HepG2 (cell line): ENCODE data around the gene B4GALT5. TPM values are rescaled to one million over a fixed set of nuclear protein-coding genes. Genes with fewer than 3 reads are reported as not detected.

Experiments
- ATAC-seq: fragments of 200-7000 bp; cut with Tn5 transposase; 3 replicates; pipeline ENCODE4 v1.9.1; 2020; ENCODE audit warnings: mild to moderate bottlenecking, moderate library complexity
- BruUV-seq: library from RNA; stranded (reverse); fragments of 400-500 nt; replicated peaks from 2 replicates; lab custom pipeline; 2021; lab: Mats Ljungman, UMichigan
- CTCF ChIA-PET: fragments of 300-600 bp; formaldehyde crosslinking; extraction: SDS; loops from one replicate; lab custom pipeline; 2021; ENCODE audit warnings: low total read pairs, inconsistent platforms, low intra/inter-chr PET ratio; lab: Yijun Ruan, JAX
- POLR2A ChIA-PET: fragments of 350-600 bp; sonication (Branson Sonifier 250); formaldehyde crosslinking; loops from one replicate; lab custom pipeline; 2020; ENCODE audit warnings: antibody characterized with exemption, inconsistent platforms; lab: Yijun Ruan, JAX
- DNase-seq: peaks from one replicate; pipeline ENCODE4 v3.0.0-alpha.2; 2015; ENCODE audit warnings: low spot score
- FAIRE-seq: peaks from 3 replicates; lab custom pipeline; 2011; peaks lifted over from hg19 to GRCh38; lab: Jason Lieb, UNC
- H2AFZ ChIP-seq: one replicate; pipeline ENCODE4 v1.6.1; 2011; ENCODE audit warnings: low read length, inconsistent platforms
- H3K27ac ChIP-seq: fragments of 300-600 bp; 3 replicates; pipeline ENCODE4 v1.8.0; 2011; ENCODE audit warnings: mixed run types, mild to moderate bottlenecking, mixed read lengths, low read length, inconsistent platforms; ENCODE audit not compliant: insufficient read depth; ENCODE audit errors: extremely low read length
- H3K27me3 ChIP-seq, 2 experiments: fragments of 200-600 bp in 1 of 2; 2 replicates in 1 of 2; 3 replicates in 1 of 2; pipeline versions ENCODE4 v1.6.0 to v1.8.0; 2011; ENCODE audit warnings: low read length in 2 of 2, mild to moderate bottlenecking in 2 of 2, moderate library complexity in 2 of 2, inconsistent platforms in 1 of 2; ENCODE audit not compliant: insufficient read depth in 2 of 2, control insufficient read depth in 1 of 2
- H3K36me3 ChIP-seq, 2 experiments: fragments of 200-600 bp in 1 of 2; replicated peaks in 1 of 2; 2 replicates in 1 of 2; 3 replicates in 1 of 2; pipeline versions ENCODE4 v1.5.1 to v1.8.0; 2011; ENCODE audit warnings: low read length in 2 of 2, inconsistent platforms in 1 of 2; ENCODE audit not compliant: insufficient read depth in 2 of 2, control insufficient read depth in 1 of 2
- H3K4me1 ChIP-seq: 2 replicates; pipeline ENCODE4 v1.5.1; 2012; ENCODE audit warnings: low read length, inconsistent platforms; ENCODE audit not compliant: insufficient read depth
- H3K4me2 ChIP-seq: 2 replicates; pipeline ENCODE4 v1.6.0; 2011; ENCODE audit warnings: low read depth, low read length, inconsistent platforms
- H3K4me3 ChIP-seq, 3 experiments: fragments of 200-600 bp in 1 of 3; sonication (generic), shearing (Covaris generic) in 1 of 3; replicated peaks in 1 of 3; 2 replicates each; pipeline ENCODE4 v1.5.1; 2011 to 2016; ENCODE audit warnings: low read length in 3 of 3, inconsistent platforms in 2 of 3, low read depth in 2 of 3, mild to moderate bottlenecking in 2 of 3, control low read depth in 1 of 3, mixed read lengths in 1 of 3; ENCODE audit not compliant: insufficient read depth in 1 of 3
- H3K79me2 ChIP-seq: one replicate; pipeline ENCODE4 v1.6.1; 2011; ENCODE audit warnings: low read length, inconsistent platforms; ENCODE audit not compliant: insufficient read depth
- H3K9ac ChIP-seq: 2 replicates; pipeline ENCODE4 v1.6.0; 2011; ENCODE audit warnings: mild to moderate bottlenecking, low read depth, low read length, inconsistent platforms; ENCODE audit not compliant: insufficient read depth
- H3K9me3 ChIP-seq: 2 replicates; pipeline ENCODE4 v1.5.1; 2012; ENCODE audit warnings: mild to moderate bottlenecking, low read length
- H4K20me1 ChIP-seq: 2 replicates; pipeline ENCODE4 v1.6.0; 2011; ENCODE audit warnings: inconsistent platforms, mild to moderate bottlenecking, low read length, moderate library complexity; ENCODE audit not compliant: insufficient read depth
- CEBPG ChIP-seq: IDR thresholded peaks from 2 replicates; pipeline ENCODE4 v1.6.1; 2016
- CHCHD3 ChIP-seq: sonication (generic); formaldehyde crosslinking; IDR thresholded peaks from 2 replicates; pipeline ENCODE4 v1.8.0; 2022; ENCODE audit warnings: mild to moderate bottlenecking, missing genetic modification reagents, moderate library complexity
- EP300 ChIP-seq, 3 experiments: sonication (generic) in 1 of 3; formaldehyde crosslinking in 1 of 3; IDR thresholded peaks; 2 replicates each; pipeline versions ENCODE4 v1.5.1 to v1.6.1; 2011 to 2020; ENCODE audit warnings: low read depth in 2 of 3, low read length in 2 of 3, borderline replicate concordance in 1 of 3, improper control_type of control experiment in 1 of 3, mild to moderate bottlenecking in 1 of 3, missing genetic modification reagents in 1 of 3, moderate library complexity in 1 of 3
- HNF4A ChIP-seq: sonication (generic); formaldehyde crosslinking; IDR thresholded peaks from 2 replicates; pipeline ENCODE4 v1.4.0; 2020; ENCODE audit warnings: missing genetic modification reagents
- MIER3 ChIP-seq: IDR thresholded peaks from 2 replicates; pipeline ENCODE4 v1.6.1; 2016; ENCODE audit warnings: missing compliant biosample characterization, borderline replicate concordance
- NR1H2 ChIP-seq: sonication (generic); formaldehyde crosslinking; IDR thresholded peaks from 2 replicates; pipeline ENCODE4 v1.8.1; 2022; ENCODE audit warnings: low read depth, missing genetic modification reagents, borderline replicate concordance
- RBFOX2 ChIP-seq: fragments of 200-400 bp; formaldehyde crosslinking; IDR thresholded peaks from 2 replicates; pipeline ENCODE4 v1.6.1; 2017; ENCODE audit warnings: low read depth, mild to moderate bottlenecking, low read length
- REPIN1 ChIP-seq: sonication (generic); formaldehyde crosslinking; IDR thresholded peaks from 2 replicates; pipeline ENCODE4 v1.8.0; 2022; ENCODE audit warnings: missing genetic modification reagents, low read depth, mild to moderate bottlenecking, borderline replicate concordance
- SALL1 ChIP-seq: sonication (generic); formaldehyde crosslinking; IDR thresholded peaks from 2 replicates; pipeline ENCODE4 v1.8.0; 2022; ENCODE audit warnings: mild to moderate bottlenecking, missing genetic modification reagents
- TBP ChIP-seq: sonication (generic); formaldehyde crosslinking; IDR thresholded peaks from 2 replicates; pipeline ENCODE4 v1.5.0; 2020; ENCODE audit warnings: missing genetic modification reagents
- ZFP36 ChIP-seq: fragments of 150-350 bp; IDR thresholded peaks from 2 replicates; pipeline ENCODE4 v1.6.1; 2018; ENCODE audit warnings: borderline replicate concordance, low read length, low read depth; ENCODE audit not compliant: partially characterized antibody
- ZMYM3 ChIP-seq: sonication (generic); formaldehyde crosslinking; IDR thresholded peaks from 2 replicates; pipeline ENCODE4 v1.5.1; 2020; ENCODE audit warnings: mild to moderate bottlenecking, missing genetic modification reagents
- ZNF10 ChIP-seq: sonication (generic); formaldehyde crosslinking; IDR thresholded peaks from 2 replicates; pipeline ENCODE4 v1.4.0; 2020; ENCODE audit warnings: mild to moderate bottlenecking, low read depth, missing genetic modification reagents, borderline replicate concordance
- ZNF205 ChIP-seq: IDR thresholded peaks from 2 replicates; pipeline ENCODE4 v1.6.1; 2018; ENCODE audit warnings: missing biosample characterization, missing genetic modification reagents
- ZNF317 ChIP-seq: sonication (generic); formaldehyde crosslinking; IDR thresholded peaks from 2 replicates; pipeline ENCODE4 v1.5.0; 2020; ENCODE audit warnings: mild to moderate bottlenecking, missing genetic modification reagents
- ZNF44 ChIP-seq: sonication (generic); formaldehyde crosslinking; IDR thresholded peaks from 2 replicates; pipeline ENCODE4 v1.5.1; 2020; ENCODE audit warnings: mild to moderate bottlenecking, missing genetic modification reagents
- ZNF556 ChIP-seq: sonication (generic); formaldehyde crosslinking; IDR thresholded peaks from 2 replicates; pipeline ENCODE4 v1.4.0; 2020; ENCODE audit warnings: mild to moderate bottlenecking, missing genetic modification reagents, borderline replicate concordance
- ZNF670 ChIP-seq: sonication (generic); formaldehyde crosslinking; IDR thresholded peaks from 2 replicates; pipeline ENCODE4 v1.8.0; 2022; ENCODE audit warnings: mild to moderate bottlenecking, missing genetic modification reagents, borderline replicate concordance
- ZNF768 ChIP-seq: sonication (generic); formaldehyde crosslinking; IDR thresholded peaks from 2 replicates; pipeline ENCODE4 v1.4.0; 2020; ENCODE audit warnings: missing genetic modification reagents
- WGBS: methylation state at CpG from one replicate; pipeline ENCODE4 v1.1.6; 2017; ENCODE audit warnings: low lambda C conversion rate; 5-methylcytosine and 5-hydroxymethylcytosine counted together
- in situ Hi-C: cut with HindIII; loops from 2 replicates; pipeline ENCODE4 v1.10.0; 2017; ENCODE audit warnings: low pct_unique_long_range_greater_than_20kb; ENCODE audit not compliant: extremely low pct_ligation_motif_present
- intact Hi-C: fragments of 100-400 bp; cut with micrococcal nuclease; formaldehyde crosslinking; loops from one replicate; pipeline ENCODE4 v1.10.0; 2022; ENCODE audit not compliant: unreplicated experiment
- polyA plus RNA-seq, 8 experiments: library from polyadenylated mRNA; depleted of rRNA in 3 of 8; stranded (reverse) in 7 of 8; unstranded in 1 of 8; fragments of >200 nt; fragmentation: Illumina TruSeq in 4 of 8; extraction: Trizol in 4 of 8; gene quantifications; 2 replicates each; pipeline versions ENCODE4 v1.2.1 to v1.2.3, GENCODE V29; 2011 to 2016; ENCODE audit warnings: low read depth in 4 of 8, missing spikeins in 1 of 8, mixed read lengths in 1 of 8; ENCODE audit not compliant: insufficient read depth in 1 of 8
- total RNA-seq, 5 experiments: library from RNA; depleted of rRNA; stranded (reverse); fragments of >200 nt; fragmentation: Illumina TruSeq; extraction: Trizol; gene quantifications; 2 replicates each; pipeline ENCODE4 v1.2.3, GENCODE V29; 2016; ENCODE audit warnings: low read depth in 1 of 5
- TF ChIP-seq, protein P1 (sequence below): sonication (generic); formaldehyde crosslinking; IDR thresholded peaks from 2 replicates; pipeline ENCODE4 v1.5.1; 2020; ENCODE audit warnings: mild to moderate bottlenecking, missing genetic modification reagents, moderate library complexity
- TF ChIP-seq, protein P2 (sequence below): sonication (generic); formaldehyde crosslinking; IDR thresholded peaks from 2 replicates; pipeline ENCODE4 v1.4.0; 2020; ENCODE audit warnings: mild to moderate bottlenecking, missing genetic modification reagents
- TF ChIP-seq, protein P3 (sequence below): sonication (generic); formaldehyde crosslinking; IDR thresholded peaks from 2 replicates; pipeline ENCODE4 v1.5.1; 2020; ENCODE audit warnings: missing genetic modification reagents, mild to moderate bottlenecking, borderline replicate concordance

The B4GALT5 gene
- total and polyA plus RNA-seq, 2 of the 13 experiments (the other 11 are each of a cell fraction or from before 2014, with no cell fraction given), result 27.3 to 30.9 TPM

DNA sequence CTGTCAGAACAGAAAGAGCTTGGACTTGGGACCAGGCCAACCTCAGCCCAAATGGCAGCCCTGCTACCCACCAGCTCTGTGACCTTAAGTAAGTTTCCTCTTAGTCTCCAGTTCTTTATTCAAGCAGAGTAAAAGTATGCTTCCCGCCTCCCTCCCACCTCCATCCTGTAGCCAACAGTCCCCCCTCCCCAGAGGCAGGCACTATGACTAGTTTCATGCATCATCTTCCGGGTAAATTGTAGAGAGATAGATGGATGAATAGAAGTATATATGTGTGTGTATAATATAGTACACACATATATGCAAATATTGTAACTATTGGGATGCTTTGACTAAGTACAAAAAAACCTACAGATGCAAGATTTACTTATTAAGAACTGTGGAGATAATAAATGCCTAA lies 39.5 kb upstream of the B4GALT5 start (continued):
- no peak for TF ChIP-seq NR1H2 (CRISPR knock-in tag)
- no peak for TF ChIP-seq ZNF44 (CRISPR knock-in tag)
- TF ChIP-seq, all 625 proteins: peak for 0

DNA sequence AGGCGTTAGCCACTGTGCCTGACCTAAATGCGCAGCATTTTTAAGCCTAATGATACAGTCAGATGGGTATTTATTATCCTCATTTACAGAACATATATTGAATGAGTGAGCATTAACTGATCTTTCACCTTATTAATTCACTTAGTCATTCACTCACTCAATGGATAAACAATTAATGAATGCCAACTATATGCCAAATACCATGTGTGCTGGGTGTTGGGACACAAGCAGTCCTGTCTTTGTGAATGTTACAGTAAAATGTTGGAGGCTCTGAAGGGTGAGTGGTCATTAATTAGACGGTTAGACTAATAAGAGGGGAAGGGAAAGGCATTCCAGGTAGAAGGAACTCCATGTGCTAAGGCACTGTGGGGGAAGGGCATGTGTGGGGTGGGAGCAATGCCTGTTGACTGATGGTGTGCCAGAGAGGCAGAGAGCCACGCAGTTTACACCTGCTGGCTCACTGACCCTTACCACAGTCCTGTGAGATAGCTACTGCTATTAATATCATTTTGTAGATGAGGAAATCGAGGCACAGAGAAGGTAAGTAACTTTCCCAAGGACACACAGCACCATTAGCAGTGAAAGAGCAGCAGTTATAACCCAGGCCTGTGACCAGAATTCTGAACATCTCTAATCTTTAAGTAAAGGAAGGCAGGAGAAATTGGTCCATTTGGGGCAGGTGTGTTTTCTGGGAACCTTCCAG lies 38.7 kb upstream of the B4GALT5 start:
- in situ Hi-C loops (no loop called here), intact Hi-C loops (no loop called here)
- peaks cover 0 to 11% of the 10 kb centered on the region in 2 experiments; a peak in 1 of 5 replicates for H3K27me3 ChIP-seq
- H3K4me1 ChIP-seq, result peaks cover 54% of the 10 kb centered on the region
- H3K4me3 ChIP-seq, result no peak overlapping the region
- no TSS peak for BruUV-seq
- H3K4me2 ChIP-seq, result no peak overlapping the region
- POLR2A ChIA-PET, result interaction anchor here (1.3 kb wide), 1 partner anchor 16 kb away, joined by 3 read pairs; no protein-coding TSS in a partner anchor
- DNase-seq, result no peak
- H3K9me3 ChIP-seq, result no peaks in the 10 kb centered on the region
- 28% methylated on average over 5 of the region's 5 CpGs for WGBS
- H4K20me1 ChIP-seq, result no peaks in the 10 kb centered on the region
- no peak for ATAC-seq
- CTCF ChIA-PET, result no interaction called here
- no peak overlapping the region for H3K27ac ChIP-seq
- TF ChIP-seq ZMYM3 (peak; percentile 49; the same call in 1 of the 2 replicates), ZNF670 (CRISPR knock-in tag) (no peak), SALL1 (no peak), RBFOX2 (no peak), ZFP36 (peak; percentile 36), REPIN1 (CRISPR knock-in tag) (no peak), ZNF205 (CRISPR knock-in tag) (no peak), ZNF768 (CRISPR knock-in tag) (peak; percentile 96), ZNF10 (CRISPR knock-in tag) (no peak), EP300 (IDR thresholded peaks at IDR 0.05; ENCODE audit: low read depth in 2 of 2, low read length in 2 of 2) (no peak), EP300 (CRISPR knock-in tag; IDR thresholded peaks at IDR 0.05; ENCODE audit: borderline replicate concordance) (0 out of 2 replicates have a peak, but pooled peaks have one; percentile 46), CEBPG (CRISPR knock-in tag) (no peak), TBP (CRISPR knock-in tag) (no peak), ZNF317 (CRISPR knock-in tag) (no peak), CHCHD3 (CRISPR knock-in tag) (no peak), HNF4A (CRISPR knock-in tag) (no peak), MIER3 (CRISPR knock-in tag) (no peak), ZNF556 (no peak)
- TF ChIP-seq, protein P1, sequence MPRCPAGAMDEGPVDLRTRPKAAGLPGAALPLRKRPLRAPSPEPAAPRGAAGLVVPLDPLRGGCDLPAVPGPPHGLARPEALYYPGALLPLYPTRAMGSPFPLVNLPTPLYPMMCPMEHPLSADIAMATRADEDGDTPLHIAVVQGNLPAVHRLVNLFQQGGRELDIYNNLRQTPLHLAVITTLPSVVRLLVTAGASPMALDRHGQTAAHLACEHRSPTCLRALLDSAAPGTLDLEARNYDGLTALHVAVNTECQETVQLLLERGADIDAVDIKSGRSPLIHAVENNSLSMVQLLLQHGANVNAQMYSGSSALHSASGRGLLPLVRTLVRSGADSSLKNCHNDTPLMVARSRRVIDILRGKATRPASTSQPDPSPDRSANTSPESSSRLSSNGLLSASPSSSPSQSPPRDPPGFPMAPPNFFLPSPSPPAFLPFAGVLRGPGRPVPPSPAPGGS (CRISPR knock-in tag), result 0 out of 2 replicates have a peak, but pooled peaks have one; percentile 35
- TF ChIP-seq, protein P2, sequence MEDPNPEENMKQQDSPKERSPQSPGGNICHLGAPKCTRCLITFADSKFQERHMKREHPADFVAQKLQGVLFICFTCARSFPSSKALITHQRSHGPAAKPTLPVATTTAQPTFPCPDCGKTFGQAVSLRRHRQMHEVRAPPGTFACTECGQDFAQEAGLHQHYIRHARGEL (CRISPR knock-in tag), result no peak
- TF ChIP-seq, protein P3, sequence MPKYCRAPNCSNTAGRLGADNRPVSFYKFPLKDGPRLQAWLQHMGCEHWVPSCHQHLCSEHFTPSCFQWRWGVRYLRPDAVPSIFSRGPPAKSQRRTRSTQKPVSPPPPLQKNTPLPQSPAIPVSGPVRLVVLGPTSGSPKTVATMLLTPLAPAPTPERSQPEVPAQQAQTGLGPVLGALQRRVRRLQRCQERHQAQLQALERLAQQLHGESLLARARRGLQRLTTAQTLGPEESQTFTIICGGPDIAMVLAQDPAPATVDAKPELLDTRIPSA (CRISPR knock-in tag), result no peak
- H3K36me3 ChIP-seq, result no peaks in the 10 kb centered on the region
- no peak for FAIRE-seq
- H3K9ac ChIP-seq, result no peak overlapping the region
- H3K79me2 ChIP-seq, result no peaks in the 10 kb centered on the region
- no peak overlapping the region for H2AFZ ChIP-seq
